T-cell (primary cell): ENCODE results near the gene CPB2. TPM values are rescaled to one million over a fixed set of nuclear protein-coding genes. Genes with fewer than 3 reads are reported as not detected.

ENCODE experiments used
- ATAC-seq, 4 experiments: fragments of 200-7000 bp in 3 of 4; fragments of 150-1000 bp in 1 of 4; cut with Tn5 transposase; replicated peaks in 1 of 4; 1 replicate in 3 of 4; 2 replicates in 1 of 4; pipeline ENCODE4 v1.10.0; 2021; ENCODE audit warnings: moderate library complexity in 3 of 4, mild to moderate bottlenecking in 2 of 4, moderate number of reproducible peaks in 1 of 4
- CTCF ChIA-PET, 2 donors: fragments of 300-600 bp; sonication (Branson Sonifier 250); formaldehyde crosslinking; loops; one replicate each; lab custom pipeline; 2022; ENCODE audit warnings: antibody characterized with exemption in 2 of 2; lab: Charles Lee
- POLR2A ChIA-PET, 2 donors: fragments of 300-600 bp; sonication (Branson Sonifier 250); formaldehyde crosslinking; loops; one replicate each; lab custom pipeline; 2022; ENCODE audit warnings: antibody characterized with exemption in 2 of 2; lab: Charles Lee
- DNase-seq, 35 experiments: peaks; one replicate each; pipeline versions ENCODE4 v3.0.0 to v3.0.0-alpha.2; 2013 to 2023
- H3K27ac ChIP-seq: one replicate; pipeline ENCODE4 v1.5.1; 2013; ENCODE audit warnings: low read length
- H3K27me3 ChIP-seq, 2 experiments: replicated peaks in 1 of 2; 1 replicate in 1 of 2; 2 replicates in 1 of 2; pipeline versions ENCODE4 v1.6.1 to v1.7.0; 2013; ENCODE audit warnings: low read length in 1 of 2, mixed read lengths in 1 of 2; ENCODE audit not compliant: control insufficient read depth in 2 of 2, insufficient read depth in 2 of 2; ENCODE audit errors: extremely low read depth in 1 of 2
- H3K36me3 ChIP-seq, 2 donors: 1 replicate in 1 of 2; 2 replicates in 1 of 2; pipeline versions ENCODE4 v1.6.1 to v1.7.0; 2013; ENCODE audit warnings: low read length in 1 of 2; ENCODE audit not compliant: control insufficient read depth in 2 of 2, insufficient read depth in 1 of 2; ENCODE audit errors: extremely low read depth in 1 of 2
- H3K4me1 ChIP-seq, 2 experiments: 1 replicate in 1 of 2; 2 replicates in 1 of 2; pipeline versions ENCODE4 v1.6.1 to v1.7.0; 2013; ENCODE audit warnings: low read length in 2 of 2, mixed read lengths in 1 of 2; ENCODE audit not compliant: insufficient read depth in 2 of 2, control insufficient read depth in 1 of 2; ENCODE audit errors: extremely low read depth in 1 of 2
- H3K4me3 ChIP-seq, 2 donors: 1 replicate in 1 of 2; 2 replicates in 1 of 2; pipeline versions ENCODE4 v1.5.1 to v1.7.0; 2013; ENCODE audit warnings: mild to moderate bottlenecking in 2 of 2, low read length in 1 of 2, moderate library complexity in 1 of 2; ENCODE audit not compliant: control insufficient read depth in 1 of 2; ENCODE audit errors: extremely low read depth in 1 of 2
- H3K9me3 ChIP-seq: 2 replicates; pipeline ENCODE4 v1.7.0; 2013
- H3K27ac Mint-ChIP-seq, 2 donors: one replicate each; pipeline ENCODE4 v1.8.0; 2020 to 2021; ENCODE audit warnings: mild to moderate bottlenecking in 2 of 2, mixed read lengths in 2 of 2
- H3K27me3 Mint-ChIP-seq, 2 donors: one replicate each; pipeline ENCODE4 v1.8.0; 2021 to 2022; ENCODE audit warnings: mixed read lengths in 2 of 2
- H3K36me3 Mint-ChIP-seq: one replicate; pipeline ENCODE4 v1.8.0; 2021; ENCODE audit warnings: mixed read lengths
- H3K4me1 Mint-ChIP-seq, 3 donors: one replicate each; pipeline ENCODE4 v1.8.0; 2020 to 2022; ENCODE audit warnings: mixed read lengths in 3 of 3, mild to moderate bottlenecking in 1 of 3
- H3K4me3 Mint-ChIP-seq, 3 donors: one replicate each; pipeline ENCODE4 v1.8.0; 2020 to 2022; ENCODE audit warnings: mild to moderate bottlenecking in 3 of 3, mixed read lengths in 3 of 3, moderate library complexity in 3 of 3
- H3K9me3 Mint-ChIP-seq, 3 donors: one replicate each; pipeline ENCODE4 v1.8.0; 2020 to 2022; ENCODE audit warnings: mixed read lengths in 3 of 3
- WGBS: methylation state at CpG from one replicate; pipeline ENCODE4 v1.1.5; 2013; ENCODE audit warnings: missing lambda C conversion rate; ENCODE audit not compliant: insufficient coverage; 5-methylcytosine and 5-hydroxymethylcytosine counted together
- total RNA-seq, 35 experiments: library from RNA in 6 of 35; stranded (reverse) in 6 of 35; fragments of 120-200 nt in 1 of 35; gene quantifications; one replicate each; pipeline versions ENCODE4 v1.2.1 to v1.2.4 and lab custom pipeline; 2013 to 2026

The CPB2 gene
- total RNA-seq, 5 donors from 2014 or later (not counting 1 experiment from before 2014, with no cell fraction given): 0.13 to 0.29 (median 0.28) TPM; not detected in 2

DNA sequence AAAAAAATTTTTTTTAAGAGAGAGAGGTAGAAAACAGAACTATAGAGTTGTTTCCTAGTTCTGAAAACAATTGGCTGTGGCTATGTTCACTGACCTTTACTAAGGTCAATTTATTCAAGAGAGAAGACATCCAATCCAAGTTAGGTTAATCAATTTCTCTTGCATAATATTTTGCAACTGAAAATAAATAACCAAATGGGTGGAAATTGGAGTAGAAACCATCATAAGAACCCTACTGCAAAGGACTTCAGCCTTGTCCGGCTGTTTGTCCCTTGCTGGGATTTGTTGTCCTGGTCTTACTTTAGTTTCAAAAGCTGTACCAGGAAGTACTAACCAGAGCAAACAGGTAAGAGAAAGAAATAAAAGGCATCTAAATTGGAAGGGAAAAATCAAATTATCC lies 29.0 kb downstream of the CPB2 start:
- no peak for ATAC-seq
- no peak for DNase-seq
- H3K27ac Mint-ChIP-seq: no peak overlapping the region
- H3K9me3 Mint-ChIP-seq: peaks cover 0 to 3% (median 3%) of the 10 kb centered on the region in 3 donors
- H3K9me3 ChIP-seq: no peaks in the 10 kb centered on the region
- H3K27me3 Mint-ChIP-seq: no peaks in the 10 kb centered on the region
- ChIA-PET CTCF (no interaction called here), POLR2A (no interaction called here)
- no peaks in the 10 kb centered on the region for H3K27me3 ChIP-seq
- no peaks in the 10 kb centered on the region for H3K36me3 Mint-ChIP-seq
- H3K4me1 ChIP-seq: peaks cover 0 to 2% of the 10 kb centered on the region in 2 experiments
- H3K4me3 ChIP-seq: no peak overlapping the region
- no peak overlapping the region for H3K27ac ChIP-seq
- 100% methylated on average over 1 of the region's 1 CpG for WGBS
- no peak overlapping the region for H3K4me3 Mint-ChIP-seq
- H3K36me3 ChIP-seq: no peaks in the 10 kb centered on the region
- H3K4me1 Mint-ChIP-seq: peaks cover 12 to 13% (median 13%) of the 10 kb centered on the region in 3 donors

GRCh38 chr13:46071590-46072249 lies 33.1 kb downstream of the CPB2 start:
- Mint-ChIP-seq H3K4me1 (no peaks in the 10 kb centered on the region), H3K9me3 (no peaks in the 10 kb centered on the region), H3K36me3 (no peaks in the 10 kb centered on the region), H3K4me3 (no peak overlapping the region), H3K27ac (no peak overlapping the region), H3K27me3 (no peaks in the 10 kb centered on the region)
- Histone ChIP-seq H3K4me1 (no peaks in the 10 kb centered on the region), H3K9me3 (no peaks in the 10 kb centered on the region), H3K27me3 (no peaks in the 10 kb centered on the region), H3K4me3 (no peak overlapping the region), H3K27ac (no peak overlapping the region), H3K36me3 (no peaks in the 10 kb centered on the region)
- POLR2A ChIA-PET: no interaction called here
- ATAC-seq: no peak
- peak in 2 of 35 experiments; percentile 2 to 14 for DNase-seq
- CTCF ChIA-PET: interaction anchor here in 1 of 2 donors (0.5 to 0.6 kb wide), 3 partner anchors 9 to 251 kb away, joined by 3 to 6 read pairs (median 5); no protein-coding TSS in a partner anchor
- WGBS: 88% methylated on average over 4 of the region's 5 CpGs

DNA sequence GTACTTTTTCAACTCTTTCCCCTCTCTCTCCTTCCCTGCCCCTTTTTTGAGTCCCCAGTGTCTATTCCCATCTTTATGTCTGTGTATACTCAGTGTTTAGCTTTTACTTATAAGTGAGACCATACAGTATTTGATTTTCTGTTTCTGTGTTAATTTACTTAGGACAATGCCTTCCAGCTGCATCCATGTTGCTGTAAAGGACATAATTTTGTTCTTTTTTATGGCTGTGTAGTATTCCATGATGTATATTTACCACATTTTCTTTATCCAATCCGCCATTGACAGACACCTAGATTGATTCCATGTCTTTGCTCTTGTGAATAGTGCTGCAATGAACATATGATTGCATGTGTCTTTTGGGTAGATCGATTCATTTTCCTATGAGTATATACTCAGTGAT lies 41.5 kb downstream of the CPB2 start:
- ChIA-PET POLR2A (no interaction called here), CTCF (interaction anchor here in 1 of 2 donors (1.1 kb wide), 1 partner anchor 66 kb away, joined by 4 read pairs; no protein-coding TSS in a partner anchor)
- no peak overlapping the region for H3K4me3 Mint-ChIP-seq
- H3K27ac Mint-ChIP-seq: no peak overlapping the region
- Histone ChIP-seq H3K36me3 (no peaks in the 10 kb centered on the region), H3K27me3 (no peaks in the 10 kb centered on the region), H3K4me1 (no peaks in the 10 kb centered on the region), H3K4me3 (no peak overlapping the region), H3K9me3 (no peaks in the 10 kb centered on the region), H3K27ac (no peak overlapping the region)
- H3K27me3 Mint-ChIP-seq: peaks cover 5 to 7% of the 10 kb centered on the region in 2 donors
- peaks cover 3% of the 10 kb centered on the region for H3K36me3 Mint-ChIP-seq
- H3K4me1 Mint-ChIP-seq: no peaks in the 10 kb centered on the region
- peaks cover 0 to 4% (median 3%) of the 10 kb centered on the region in 3 donors for H3K9me3 Mint-ChIP-seq
- DNase-seq: no peak
- no peak for ATAC-seq
- WGBS: no CpG with 5 or more reads among the region's 2 CpGs

DNA sequence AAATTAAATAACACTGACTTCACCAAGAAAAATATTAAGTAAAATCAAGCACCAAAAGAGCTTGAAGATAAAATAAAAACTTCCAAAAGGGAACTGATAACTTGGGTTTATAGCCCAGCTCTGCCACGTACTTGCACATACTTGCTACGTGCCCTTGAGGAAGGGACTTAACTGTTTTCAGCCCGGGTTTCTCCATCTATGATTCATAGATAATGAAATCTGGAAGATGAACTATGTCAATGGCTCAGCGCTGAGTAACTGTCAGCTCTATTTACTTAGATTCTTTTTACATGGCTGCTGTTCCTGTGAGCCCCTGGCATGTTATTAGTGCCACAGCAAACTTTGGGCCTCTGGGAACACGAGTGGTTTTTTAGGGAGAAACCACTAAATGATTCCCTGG lies 42.6 kb downstream of the CPB2 start:
- no peak for DNase-seq
- peaks cover 0 to 4% (median 3%) of the 10 kb centered on the region in 3 donors for H3K9me3 Mint-ChIP-seq

GRCh38 chr13:46059405-46059804 lies 45.4 kb downstream of the CPB2 start:
- H3K27ac Mint-ChIP-seq: no peak overlapping the region
- Histone ChIP-seq H3K27ac (no peak overlapping the region), H3K9me3 (no peaks in the 10 kb centered on the region), H3K27me3 (no peaks in the 10 kb centered on the region), H3K4me3 (no peak overlapping the region), H3K4me1 (no peaks in the 10 kb centered on the region), H3K36me3 (no peaks in the 10 kb centered on the region)
- ChIA-PET CTCF (no interaction called here), POLR2A (interaction anchor here in 1 of 2 donors (0.6 kb wide), 1 partner anchor 34 kb away, joined by 3 read pairs; no protein-coding TSS in a partner anchor)
- no peaks in the 10 kb centered on the region for H3K4me1 Mint-ChIP-seq
- H3K4me3 Mint-ChIP-seq: no peak overlapping the region
- H3K27me3 Mint-ChIP-seq: peaks cover 4 to 13% of the 10 kb centered on the region in 2 donors
- peaks cover 0 to 4% (median 3%) of the 10 kb centered on the region in 3 donors for H3K9me3 Mint-ChIP-seq
- peaks cover 3% of the 10 kb centered on the region for H3K36me3 Mint-ChIP-seq
- ATAC-seq (no peak), DNase-seq (no peak)

More for the DNA sequence above, 42.6 kb downstream of the CPB2 start:
- H3K27me3 ChIP-seq: no peaks in the 10 kb centered on the region
- ATAC-seq: no peak
- POLR2A ChIA-PET: no interaction called here
- no peak overlapping the region for H3K27ac ChIP-seq
- no peaks in the 10 kb centered on the region for H3K4me1 Mint-ChIP-seq
- CTCF ChIA-PET: interaction anchor here in 1 of 2 donors (1.1 kb wide), 1 partner anchor 67 kb away, joined by 4 read pairs; no protein-coding TSS in a partner anchor
- H3K27ac Mint-ChIP-seq: no peak overlapping the region
- H3K9me3 ChIP-seq: no peaks in the 10 kb centered on the region
- WGBS: 71% methylated on average over 1 of the region's 5 CpGs
- H3K36me3 ChIP-seq: no peaks in the 10 kb centered on the region
- no peak overlapping the region for H3K4me3 Mint-ChIP-seq
- H3K36me3 Mint-ChIP-seq: peaks cover 3% of the 10 kb centered on the region
- peaks cover 5 to 7% of the 10 kb centered on the region in 2 donors for H3K27me3 Mint-ChIP-seq
- H3K4me1 ChIP-seq: no peaks in the 10 kb centered on the region
- H3K4me3 ChIP-seq: no peak overlapping the region

DNA sequence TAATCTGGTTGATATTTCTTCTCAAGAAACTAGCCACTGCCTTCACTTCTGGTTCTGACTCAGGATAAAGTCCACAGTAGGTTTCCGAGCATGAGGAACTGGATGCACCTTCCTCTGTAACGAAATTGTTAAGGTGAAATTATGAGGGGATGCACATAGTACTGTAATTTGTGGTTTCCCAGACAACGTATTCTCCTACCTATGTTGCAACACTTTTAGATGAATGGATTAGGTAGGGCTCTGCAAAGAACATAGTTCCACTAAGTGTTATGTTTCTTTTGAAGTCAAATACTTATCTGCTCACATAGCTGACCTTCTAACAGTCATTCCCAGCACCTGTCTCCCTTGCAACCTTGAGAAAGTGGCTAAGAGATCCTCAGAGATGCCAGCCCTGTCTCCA lies 46.6 kb downstream of the CPB2 start:
- H3K27me3 Mint-ChIP-seq: peaks cover 5 to 17% of the 10 kb centered on the region in 2 donors
- 100% methylated on average over 1 of the region's 3 CpGs for WGBS
- peaks cover 0 to 3% of the 10 kb centered on the region in 2 experiments for H3K4me1 ChIP-seq
- H3K4me1 Mint-ChIP-seq: peaks cover 4% of the 10 kb centered on the region in 3 donors
- H3K9me3 Mint-ChIP-seq: peaks cover 0 to under 1% (median under 1%) of the 10 kb centered on the region in 3 donors
- ChIA-PET POLR2A (no interaction called here), CTCF (no interaction called here)
- no peak overlapping the region for H3K27ac ChIP-seq
- H3K27ac Mint-ChIP-seq: no peak overlapping the region
- H3K4me3 Mint-ChIP-seq: no peak overlapping the region
- H3K36me3 Mint-ChIP-seq: peaks cover under 1% of the 10 kb centered on the region
- H3K36me3 ChIP-seq: no peaks in the 10 kb centered on the region
- no peaks in the 10 kb centered on the region for H3K27me3 ChIP-seq
- no peak overlapping the region for H3K4me3 ChIP-seq
- H3K9me3 ChIP-seq: no peaks in the 10 kb centered on the region
- DNase-seq: no peak
- ATAC-seq: no peak
